DOHH2 (cell line): Measurements from ENCODE around the gene WDR49.

ENCODE experiments used
- CTCF ChIP-seq: fragments of 200-600 bp; sonication (generic); IDR thresholded peaks from one replicate; pipeline ENCODE4 v1.5.1; 2014; ENCODE audit warnings: antibody characterized with exemption, mild to moderate bottlenecking, low read depth, low read length; ENCODE audit not compliant: poor library complexity, severe bottlenecking
- EZH2phosphoT487 ChIP-seq: fragments of 200-600 bp; sonication (generic); IDR thresholded peaks from 2 replicates; pipeline ENCODE4 v1.6.1; 2017; ENCODE audit warnings: borderline replicate concordance, mild to moderate bottlenecking, antibody characterized with exemption, low read length, moderate library complexity, mixed read lengths

DNA sequence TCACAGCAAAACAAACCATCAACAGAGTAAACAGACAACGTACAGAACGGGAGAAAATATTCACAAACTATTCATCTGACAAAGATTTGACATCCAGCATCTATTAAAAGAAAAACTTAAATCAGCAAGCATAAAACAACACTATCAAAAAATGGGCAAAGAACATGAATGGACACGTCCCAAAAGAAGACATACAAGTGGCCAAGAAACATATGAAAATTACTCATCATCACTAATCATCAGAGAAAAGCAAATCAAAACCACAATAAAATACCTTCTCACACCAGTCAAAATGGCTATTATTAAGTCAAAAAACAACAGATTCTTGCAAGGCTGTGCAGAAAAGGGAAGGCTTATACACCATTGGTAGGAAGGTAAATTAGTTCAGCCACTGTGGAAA, 166.2 kb downstream of the WDR49 start:
- TF ChIP-seq CTCF (no peak), EZH2phosphoT487 (no peak)
